H1 (cell line): ENCODE measurements around the gene GPC6. TPM values are rescaled to one million over a fixed set of nuclear protein-coding genes. Genes with fewer than 3 reads are reported as not detected.

Experiments
- CTCF ChIA-PET: fragments of 300-600 bp; sonication (Branson Sonifier 250); formaldehyde crosslinking; loops from one replicate; lab custom pipeline; 2021; ENCODE audit not compliant: partially characterized antibody; lab: Charles Lee
- POLR2A ChIA-PET: fragments of 300-600 bp; sonication (Branson Sonifier 250); formaldehyde crosslinking; loops from one replicate; lab custom pipeline; 2021; ENCODE audit warnings: inconsistent platforms; ENCODE audit not compliant: partially characterized antibody; lab: Charles Lee
- DNase-seq, 2 experiments: peaks; one replicate each; pipeline versions ENCODE4 v3.0.0 to v3.0.0-alpha.2; 2010 to 2022; ENCODE audit warnings: low spot score in 2 of 2, low read depth in 1 of 2, mixed read lengths in 1 of 2
- FAIRE-seq: peaks from 2 replicates; lab custom pipeline; 2011; peaks lifted over from hg19 to GRCh38; lab: Jason Lieb, UNC
- H2AFZ ChIP-seq: 2 replicates; pipeline ENCODE4 v1.8.1; 2012; ENCODE audit warnings: low read length, inconsistent platforms
- H2AK5ac ChIP-seq: 2 replicates; pipeline ENCODE4 v1.6.1; 2013; ENCODE audit warnings: low read depth, low read length
- H2BK120ac ChIP-seq: replicated peaks from 2 replicates; pipeline ENCODE3; 2013; ENCODE audit warnings: low read depth, low read length, inconsistent platforms
- H2BK12ac ChIP-seq: 2 replicates; pipeline ENCODE4 v1.6.1; 2013; ENCODE audit warnings: low read depth, low read length
- H2BK15ac ChIP-seq: 2 replicates; pipeline ENCODE4 v1.6.1; 2013; ENCODE audit warnings: low read length
- H2BK20ac ChIP-seq: 2 replicates; pipeline ENCODE4 v1.6.1; 2013; ENCODE audit warnings: low read length
- H2BK5ac ChIP-seq: 2 replicates; pipeline ENCODE4 v1.6.1; 2013; ENCODE audit warnings: low read depth, low read length
- H3K14ac ChIP-seq: 2 replicates; pipeline ENCODE4 v1.6.1; 2013; ENCODE audit warnings: inconsistent platforms; ENCODE audit not compliant: insufficient read length
- H3K18ac ChIP-seq: 2 replicates; pipeline ENCODE4 v1.6.1; 2013; ENCODE audit warnings: low read length; ENCODE audit errors: extremely low read depth
- H3K23ac ChIP-seq: 2 replicates; pipeline ENCODE4 v1.6.1; 2013; ENCODE audit warnings: inconsistent platforms; ENCODE audit not compliant: insufficient read length
- H3K23me2 ChIP-seq: 2 replicates; pipeline ENCODE4 v1.6.1; 2013; ENCODE audit warnings: low read depth, low read length
- H3K27ac ChIP-seq: 2 replicates; pipeline ENCODE4 v1.6.1; 2011; ENCODE audit warnings: low read depth, low read length, inconsistent platforms
- H3K27me3 ChIP-seq, 4 experiments: replicated peaks in 1 of 4; 1 replicate in 1 of 4; 2 replicates in 3 of 4; pipeline versions ENCODE4 v1.6.1 to v1.8.1; 2011 to 2013; ENCODE audit warnings: low read length in 3 of 4, mild to moderate bottlenecking in 3 of 4, inconsistent platforms in 2 of 4, mixed read lengths in 2 of 4, moderate library complexity in 1 of 4; ENCODE audit not compliant: control insufficient read depth in 3 of 4, insufficient read depth in 3 of 4; ENCODE audit errors: extremely low read depth in 1 of 4
- H3K36me3 ChIP-seq, 4 experiments: 2 replicates each; pipeline versions ENCODE4 v1.6.1 to v1.8.1; 2011 to 2013; ENCODE audit warnings: mild to moderate bottlenecking in 4 of 4, low read length in 3 of 4, moderate library complexity in 2 of 4, control low read depth in 1 of 4, inconsistent platforms in 1 of 4; ENCODE audit not compliant: insufficient read depth in 4 of 4, control insufficient read depth in 2 of 4
- H3K4ac ChIP-seq: replicated peaks from 2 replicates; pipeline ENCODE3; 2013; ENCODE audit warnings: low read length, low read depth, mixed read lengths, inconsistent platforms; ENCODE audit not compliant: insufficient read length
- H3K4me1 ChIP-seq, 4 experiments: replicated peaks in 1 of 4; 1 replicate in 1 of 4; 2 replicates in 3 of 4; pipeline versions ENCODE4 v1.6.1 to v1.8.1; 2011 to 2013; ENCODE audit warnings: low read length in 3 of 4, inconsistent platforms in 2 of 4, mixed read lengths in 1 of 4; ENCODE audit not compliant: insufficient read depth in 4 of 4, control insufficient read depth in 3 of 4
- H3K4me2 ChIP-seq, 2 experiments: 2 replicates each; pipeline versions ENCODE4 v1.6.1 to v1.8.1; 2011 to 2013; ENCODE audit warnings: low read depth in 2 of 2, low read length in 2 of 2, control low read depth in 1 of 2, inconsistent platforms in 1 of 2, mild to moderate bottlenecking in 1 of 2; ENCODE audit not compliant: insufficient read depth in 1 of 2
- H3K4me3 ChIP-seq, 4 experiments: fragments of 200-600, 300-600 bp in 1 of 4; sonication (generic), shearing (Covaris generic), sonication (Bioruptor Twin) in 1 of 4; 2 replicates each; pipeline versions ENCODE4 v1.5.1 to v1.8.1; 2011 to 2016; ENCODE audit warnings: low read length in 4 of 4, low read depth in 3 of 4, control low read depth in 2 of 4, inconsistent platforms in 2 of 4, mild to moderate bottlenecking in 2 of 4, mixed read lengths in 1 of 4, moderate library complexity in 1 of 4; ENCODE audit not compliant: insufficient read depth in 2 of 4; ENCODE audit errors: extremely low read depth in 1 of 4
- H3K56ac ChIP-seq: replicated peaks from 2 replicates; pipeline ENCODE3; 2013; ENCODE audit warnings: low read depth, mild to moderate bottlenecking, mixed read lengths, low read length, inconsistent platforms; ENCODE audit not compliant: insufficient read length
- H3K79me1 ChIP-seq: 2 replicates; pipeline ENCODE4 v1.6.1; 2013; ENCODE audit warnings: low read depth, low read length, control low read depth
- H3K79me2 ChIP-seq, 2 experiments: 2 replicates each; pipeline versions ENCODE4 v1.6.1 to v1.8.1; 2012 to 2013; ENCODE audit warnings: low read length in 2 of 2, mild to moderate bottlenecking in 2 of 2, inconsistent platforms in 1 of 2; ENCODE audit not compliant: insufficient read depth in 2 of 2, control insufficient read depth in 1 of 2
- H3K9ac ChIP-seq, 4 experiments: replicated peaks in 1 of 4; 1 replicate in 1 of 4; 2 replicates in 3 of 4; pipeline versions ENCODE4 v1.6.1 to v1.8.1; 2011 to 2013; ENCODE audit warnings: low read depth in 3 of 4, low read length in 3 of 4, control low read depth in 2 of 4, mild to moderate bottlenecking in 2 of 4, moderate library complexity in 2 of 4, inconsistent platforms in 1 of 4; ENCODE audit errors: extremely low read depth in 1 of 4
- H3K9me3 ChIP-seq, 2 experiments: 2 replicates each; pipeline versions ENCODE4 v1.6.1 to v1.8.1; 2012 to 2013; ENCODE audit warnings: mild to moderate bottlenecking in 2 of 2, moderate library complexity in 2 of 2, control low read depth in 1 of 2, inconsistent platforms in 1 of 2, low read depth in 1 of 2, low read length in 1 of 2, mixed read lengths in 1 of 2; ENCODE audit not compliant: insufficient read depth in 2 of 2
- H4K20me1 ChIP-seq, 2 experiments: replicated peaks in 1 of 2; 2 replicates each; pipeline versions ENCODE3 to v1.8.1; 2011 to 2013; ENCODE audit warnings: inconsistent platforms in 2 of 2, low read length in 2 of 2, mild to moderate bottlenecking in 1 of 2; ENCODE audit not compliant: insufficient read depth in 2 of 2, control insufficient read depth in 1 of 2
- H4K5ac ChIP-seq: 2 replicates; pipeline ENCODE4 v1.6.1; 2013; ENCODE audit warnings: low read length, low read depth, mixed read lengths, inconsistent platforms; ENCODE audit not compliant: insufficient read length
- H4K8ac ChIP-seq: 2 replicates; pipeline ENCODE4 v1.8.0; 2013; ENCODE audit warnings: mild to moderate bottlenecking, moderate library complexity, low read length, inconsistent platforms; ENCODE audit not compliant: insufficient read depth; ENCODE audit errors: extremely low read depth
- H4K91ac ChIP-seq: replicated peaks from 2 replicates; pipeline ENCODE3; 2013; ENCODE audit warnings: low read length, mixed read lengths, inconsistent platforms; ENCODE audit not compliant: insufficient read length
- BCL11A ChIP-seq, 2 experiments: IDR thresholded peaks; one replicate each; pipeline ENCODE4 v1.6.1; 2011; ENCODE audit warnings: low read depth in 2 of 2, low read length in 2 of 2, mild to moderate bottlenecking in 2 of 2
- BRCA1 ChIP-seq: IDR thresholded peaks from 2 replicates; pipeline ENCODE4 v1.6.1; 2012; ENCODE audit warnings: low read depth, low read length, improper control_type of control experiment
- EZH2 ChIP-seq: fragments of 200-600 bp; sonication (generic); IDR thresholded peaks from 2 replicates; pipeline ENCODE4 v1.7.1; 2012; ENCODE audit warnings: low read depth, mild to moderate bottlenecking, moderate library complexity, low read length, inconsistent platforms; ENCODE audit not compliant: severe bottlenecking
- KDM4A ChIP-seq: IDR thresholded peaks from one replicate; pipeline ENCODE4 v1.7.1; 2012; ENCODE audit warnings: low read depth, mild to moderate bottlenecking, moderate library complexity, low read length, inconsistent platforms; ENCODE audit not compliant: severe bottlenecking
- MAX ChIP-seq: IDR thresholded peaks from 2 replicates; pipeline ENCODE4 v1.6.1; 2012; ENCODE audit warnings: inconsistent platforms
- POU5F1 ChIP-seq: IDR thresholded peaks from 2 replicates; pipeline ENCODE4 v1.6.1; 2011; ENCODE audit warnings: low read depth, mild to moderate bottlenecking, low read length, moderate library complexity
- RBBP5 ChIP-seq: IDR thresholded peaks from 2 replicates; pipeline ENCODE4 v1.7.1; 2012; ENCODE audit warnings: low read depth, mild to moderate bottlenecking, inconsistent platforms, low read length, moderate library complexity, borderline replicate concordance
- RFX5 ChIP-seq: IDR thresholded peaks from 2 replicates; pipeline ENCODE4 v1.6.1; 2011; ENCODE audit warnings: low read depth, low read length, improper control_type of control experiment, borderline replicate concordance
- RNF2 ChIP-seq: fragments of 200-900, 300-1000 bp; sonication (generic); IDR thresholded peaks from 2 replicates; pipeline ENCODE4 v1.7.1; 2016; ENCODE audit warnings: borderline replicate concordance, low read depth, mild to moderate bottlenecking, antibody characterized with exemption, low read length; ENCODE audit not compliant: poor library complexity, severe bottlenecking; ENCODE audit errors: missing control alignments
- SP1 ChIP-seq: IDR thresholded peaks from 2 replicates; pipeline ENCODE4 v1.6.1; 2011; ENCODE audit warnings: low read depth, low read length
- SUZ12 ChIP-seq: fragments of 200-600 bp; sonication (generic); IDR thresholded peaks from 2 replicates; pipeline ENCODE4 v1.6.1; 2012; ENCODE audit warnings: mild to moderate bottlenecking, inconsistent platforms, low read length, moderate library complexity, mixed read lengths
- WGBS, 2 experiments: shearing (Covaris generic) in 1 of 2; methylation state at CpG; one replicate each; pipeline versions ENCODE4 v1.1.6 to v1.1.7; 2013 to 2015; ENCODE audit warnings: low lambda C conversion rate in 2 of 2, mixed read lengths in 2 of 2, inconsistent platforms in 1 of 2, low coverage in 1 of 2, missing lambda C conversion rate in 1 of 2; ENCODE audit not compliant: insufficient replicate concordance in 2 of 2, insufficient coverage in 1 of 2, insufficient read length in 1 of 2; ENCODE audit errors: extremely low coverage in 1 of 2, missing lambda C conversion rate in 1 of 2; 5-methylcytosine and 5-hydroxymethylcytosine counted together
- polyA plus RNA-seq, 7 experiments: library from polyadenylated mRNA; depleted of rRNA in 3 of 7; stranded (reverse) in 5 of 7; unstranded in 2 of 7; fragments of >200 nt in 5 of 7; fragments of 200-250 nt in 2 of 7; gene quantifications; 1 replicate in 5 of 7; 2 replicates in 1 of 7; 4 replicates in 1 of 7; pipeline versions ENCODE4 v1.2.1 to v1.2.3, GENCODE V29; 2011 to 2013; ENCODE audit warnings: missing spikeins in 2 of 7, mixed read lengths in 2 of 7
- total RNA-seq: library from RNA; stranded (reverse); fragmentation: NEBNext Ultra II Directional; extraction: Animal tissue kit (Norgen Biotek cat#: 25700); gene quantifications from 2 replicates; pipeline ENCODE4 v1.2.1, GENCODE V29; 2021

The GPC6 gene
- total and polyA plus RNA-seq, 2 of the 8 experiments (the other 6 are each of a cell fraction or from before 2014, with no cell fraction given) = 5.4 to 12.0 TPM

GRCh38 chr13:94296471-94296870, 1069.9 kb downstream of the GPC6 start:
- H4K91ac ChIP-seq = no peak overlapping the region
- DNase-seq (no peak), FAIRE-seq (no peak)
- no peaks in the 10 kb centered on the region for H4K20me1 ChIP-seq
- no peak overlapping the region for H2BK15ac ChIP-seq
- H3K14ac ChIP-seq = no peak overlapping the region
- no peak overlapping the region for H2AFZ ChIP-seq
- no peak overlapping the region for H3K4ac ChIP-seq
- no peaks in the 10 kb centered on the region for H3K36me3 ChIP-seq
- H3K27ac ChIP-seq = no peak overlapping the region
- WGBS, 2 experiments = 88% methylated on average over 3 of the region's 3 CpGs; no CpG with 5 or more reads in 1 of the 2 experiments
- H3K4me3 ChIP-seq = no peak overlapping the region
- no peak overlapping the region for H2AK5ac ChIP-seq
- H2BK120ac ChIP-seq = no peak overlapping the region
- ChIA-PET CTCF (no interaction called here), POLR2A (no interaction called here)
- no peak overlapping the region for H3K23ac ChIP-seq
- H4K8ac ChIP-seq = no peak overlapping the region
- no peaks in the 10 kb centered on the region for H3K27me3 ChIP-seq
- H4K5ac ChIP-seq = no peak overlapping the region
- no peaks in the 10 kb centered on the region for H3K79me2 ChIP-seq
- no peaks in the 10 kb centered on the region for H3K23me2 ChIP-seq
- no peaks in the 10 kb centered on the region for H3K9me3 ChIP-seq
- H2BK20ac ChIP-seq = no peak overlapping the region
- no peaks in the 10 kb centered on the region; the same call in 1 of the 2 replicates for H3K79me1 ChIP-seq
- H2BK5ac ChIP-seq = no peak overlapping the region
- no peak overlapping the region for H3K56ac ChIP-seq
- no peaks in the 10 kb centered on the region for H3K4me1 ChIP-seq
- TF ChIP-seq SP1 (no peak), BRCA1 (no peak), SUZ12 (no peak), BCL11A (IDR thresholded peaks at IDR 0.05; ENCODE audit: low read depth in 2 of 2, low read length in 2 of 2) (no peak), MAX (no peak), EZH2 (no peak), RBBP5 (no peak), KDM4A (no peak), RFX5 (no peak), POU5F1 (no peak), RNF2 (no peak)
- TF ChIP-seq, all 59 proteins: peak for 0
- H2BK12ac ChIP-seq = no peak overlapping the region
- H3K9ac ChIP-seq = no peak overlapping the region
- no peak overlapping the region for H3K18ac ChIP-seq
- no peak overlapping the region for H3K4me2 ChIP-seq
